ENCODE results near the gene PICALM. TPM values are rescaled to one million over a fixed set of nuclear protein-coding genes. Genes with fewer than 3 reads are reported as not detected.

Gene PICALM
- total and polyA plus RNA-seq, 9 donors, result 103 to 274 (median 206) TPM

DNA sequence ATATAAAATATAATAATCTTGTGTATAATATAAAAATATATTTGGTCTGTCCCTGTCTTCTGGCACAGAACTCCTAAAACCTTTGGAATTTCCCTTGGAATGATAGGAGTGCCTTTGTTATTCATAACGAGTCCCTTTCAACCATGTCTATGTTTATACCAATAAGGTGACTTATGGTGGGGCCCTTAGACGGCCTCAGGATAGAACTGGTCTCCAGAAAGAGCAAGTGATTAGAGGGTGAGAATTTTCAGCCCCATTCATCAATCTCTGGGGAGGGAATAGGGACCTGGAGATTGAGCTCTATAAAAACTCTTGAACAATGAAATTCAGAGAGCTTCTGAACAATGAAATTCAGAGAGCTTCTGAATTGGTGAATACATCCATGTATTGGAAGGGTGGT is 18.4 kb upstream of the PICALM start:
- 39 to 52% (median 49%) methylated on average over 2 of the region's 2 CpGs for WGBS, 3 donors
- no peaks in the 10 kb centered on the region for H3K27me3 ChIP-seq
- H3K4me1 ChIP-seq (ENCODE audit: insufficient read depth), result no peaks in the 10 kb centered on the region
- no peak overlapping the region for H3K4me3 ChIP-seq
- H3K36me3 ChIP-seq, result no peaks in the 10 kb centered on the region
- no peak for DNase-seq
- intact Hi-C loops (cut with DNase I), result no loop called here
- H3K9me3 ChIP-seq, result no peaks in the 10 kb centered on the region
- TF ChIP-seq EP300 (IDR thresholded peaks at IDR 0.05), result no peak
- no peak for TF ChIP-seq POLR2A (IDR thresholded peaks at IDR 0.05)
- TF ChIP-seq, protein P1, sequence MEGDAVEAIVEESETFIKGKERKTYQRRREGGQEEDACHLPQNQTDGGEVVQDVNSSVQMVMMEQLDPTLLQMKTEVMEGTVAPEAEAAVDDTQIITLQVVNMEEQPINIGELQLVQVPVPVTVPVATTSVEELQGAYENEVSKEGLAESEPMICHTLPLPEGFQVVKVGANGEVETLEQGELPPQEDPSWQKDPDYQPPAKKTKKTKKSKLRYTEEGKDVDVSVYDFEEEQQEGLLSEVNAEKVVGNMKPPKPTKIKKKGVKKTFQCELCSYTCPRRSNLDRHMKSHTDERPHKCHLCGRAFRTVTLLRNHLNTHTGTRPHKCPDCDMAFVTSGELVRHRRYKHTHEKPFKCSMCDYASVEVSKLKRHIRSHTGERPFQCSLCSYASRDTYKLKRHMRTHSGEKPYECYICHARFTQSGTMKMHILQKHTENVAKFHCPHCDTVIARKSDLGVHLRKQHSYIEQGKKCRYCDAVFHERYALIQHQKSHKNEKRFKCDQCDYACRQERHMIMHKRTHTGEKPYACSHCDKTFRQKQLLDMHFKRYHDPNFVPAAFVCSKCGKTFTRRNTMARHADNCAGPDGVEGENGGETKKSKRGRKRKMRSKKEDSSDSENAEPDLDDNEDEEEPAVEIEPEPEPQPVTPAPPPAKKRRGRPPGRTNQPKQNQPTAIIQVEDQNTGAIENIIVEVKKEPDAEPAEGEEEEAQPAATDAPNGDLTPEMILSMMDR (IDR thresholded peaks at IDR 0.05), result no peak
- no peak overlapping the region for H3K27ac ChIP-seq

- H3K4me1 ChIP-seq (ENCODE audit: insufficient read depth), result no peaks in the 10 kb centered on the region
- DNase-seq, result no peak
- no peaks in the 10 kb centered on the region for H3K36me3 ChIP-seq
- intact Hi-C loops (cut with DNase I), result no loop called here
- 69 to 80% (median 75%) methylated on average over 3 of the region's 3 CpGs for WGBS, 3 donors
- no peak overlapping the region for H3K4me3 ChIP-seq
- no peak for TF ChIP-seq POLR2A (IDR thresholded peaks at IDR 0.05)
- TF ChIP-seq, protein P1 (IDR thresholded peaks at IDR 0.05), result no peak
- no peak for TF ChIP-seq EP300 (IDR thresholded peaks at IDR 0.05)
- no peaks in the 10 kb centered on the region for H3K27me3 ChIP-seq
- H3K9me3 ChIP-seq, result no peaks in the 10 kb centered on the region
- no peak overlapping the region for H3K27ac ChIP-seq
Observed at GRCh38 chr11:86081455-86081854, 12.6 kb upstream of the PICALM start.

DNA sequence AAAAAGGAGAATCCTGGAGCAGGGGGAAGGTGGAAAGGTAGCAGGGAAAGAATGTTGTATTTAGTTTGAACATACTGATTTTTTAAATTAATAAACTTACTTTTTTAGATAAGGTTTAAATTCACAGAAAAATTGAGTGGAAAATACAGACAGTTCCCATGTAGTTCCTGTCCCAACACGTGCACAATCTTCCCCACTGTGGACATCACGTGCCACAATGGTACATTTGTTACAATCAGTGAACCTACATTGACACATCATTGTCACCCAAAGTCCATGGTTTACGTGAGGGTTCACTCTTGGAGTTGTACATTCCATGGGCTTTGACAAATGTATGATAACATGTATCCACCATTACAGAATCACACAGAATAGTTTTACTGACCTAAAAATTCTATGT is 10.5 kb upstream of the PICALM start:
- DNase-seq, result no peak
- H3K4me3 ChIP-seq, result no peak overlapping the region
- TF ChIP-seq EP300 (IDR thresholded peaks at IDR 0.05), result no peak
- TF ChIP-seq, protein P1 (IDR thresholded peaks at IDR 0.05), result no peak
- no peak for TF ChIP-seq POLR2A (IDR thresholded peaks at IDR 0.05)
- no peaks in the 10 kb centered on the region for H3K9me3 ChIP-seq
- H3K27me3 ChIP-seq, result no peaks in the 10 kb centered on the region
- no peaks in the 10 kb centered on the region for H3K36me3 ChIP-seq
- WGBS, 3 donors, result 87 to 91% (median 87%) methylated on average over 3 of the region's 3 CpGs
- no peak overlapping the region for H3K27ac ChIP-seq
- H3K4me1 ChIP-seq (ENCODE audit: insufficient read depth), result no peaks in the 10 kb centered on the region
- intact Hi-C loops (cut with DNase I), result no loop called here

- no peaks in the 10 kb centered on the region for H3K9me3 ChIP-seq
- H3K4me3 ChIP-seq, result no peak overlapping the region
- intact Hi-C loops (cut with DNase I), result no loop called here
- TF ChIP-seq, protein P1 (IDR thresholded peaks at IDR 0.05), result no peak
- TF ChIP-seq POLR2A (IDR thresholded peaks at IDR 0.05) (no peak), EP300 (IDR thresholded peaks at IDR 0.05) (no peak)
- 76 to 87% (median 85%) methylated on average over 2 of the region's 2 CpGs for whole genome bisulfite sequencing, 3 donors
- H3K27me3 ChIP-seq, result no peaks in the 10 kb centered on the region
- H3K36me3 ChIP-seq, result no peaks in the 10 kb centered on the region
- H3K4me1 ChIP-seq (ENCODE audit: insufficient read depth), result peaks cover 6% of the 10 kb centered on the region
- no peak for DNase-seq
- H3K27ac ChIP-seq, result no peak overlapping the region
Observed at GRCh38 chr11:86073948-86074347, 5.1 kb upstream of the PICALM start.

- no peak for DNase-seq
- no peak overlapping the region for H3K4me3 ChIP-seq
- TF ChIP-seq, protein P1 (IDR thresholded peaks at IDR 0.05), result no peak
- TF ChIP-seq EP300 (IDR thresholded peaks at IDR 0.05) (no peak), POLR2A (IDR thresholded peaks at IDR 0.05) (no peak)
- no peaks in the 10 kb centered on the region for H3K36me3 ChIP-seq
- no peaks in the 10 kb centered on the region for H3K27me3 ChIP-seq
- 93 to 95% (median 94%) methylated on average over 5 of the region's 5 CpGs for WGBS, 3 donors
- intact Hi-C loops (cut with DNase I), result no loop called here
- H3K4me1 ChIP-seq (ENCODE audit: insufficient read depth), result peaks cover 6% of the 10 kb centered on the region
- no peaks in the 10 kb centered on the region for H3K9me3 ChIP-seq
- H3K27ac ChIP-seq, result no peak overlapping the region
Observed at GRCh38 chr11:86072211-86072610, 3.3 kb upstream of the PICALM start.
